GM19328 (cell line): Measurements from ENCODE around the gene SEC24D.
A peak's percentile ranks its signal among the peaks of the same experiment; 100 is the strongest.

Source experiments
- ATAC-seq: cut with Tn5 transposase; IDR thresholded peaks from one replicate; pipeline ENCODE4 v1.9.1; 2021; ENCODE audit warnings: mild to moderate bottlenecking, moderate library complexity; ENCODE audit not compliant: unreplicated experiment

SEC24D gene

DNA sequence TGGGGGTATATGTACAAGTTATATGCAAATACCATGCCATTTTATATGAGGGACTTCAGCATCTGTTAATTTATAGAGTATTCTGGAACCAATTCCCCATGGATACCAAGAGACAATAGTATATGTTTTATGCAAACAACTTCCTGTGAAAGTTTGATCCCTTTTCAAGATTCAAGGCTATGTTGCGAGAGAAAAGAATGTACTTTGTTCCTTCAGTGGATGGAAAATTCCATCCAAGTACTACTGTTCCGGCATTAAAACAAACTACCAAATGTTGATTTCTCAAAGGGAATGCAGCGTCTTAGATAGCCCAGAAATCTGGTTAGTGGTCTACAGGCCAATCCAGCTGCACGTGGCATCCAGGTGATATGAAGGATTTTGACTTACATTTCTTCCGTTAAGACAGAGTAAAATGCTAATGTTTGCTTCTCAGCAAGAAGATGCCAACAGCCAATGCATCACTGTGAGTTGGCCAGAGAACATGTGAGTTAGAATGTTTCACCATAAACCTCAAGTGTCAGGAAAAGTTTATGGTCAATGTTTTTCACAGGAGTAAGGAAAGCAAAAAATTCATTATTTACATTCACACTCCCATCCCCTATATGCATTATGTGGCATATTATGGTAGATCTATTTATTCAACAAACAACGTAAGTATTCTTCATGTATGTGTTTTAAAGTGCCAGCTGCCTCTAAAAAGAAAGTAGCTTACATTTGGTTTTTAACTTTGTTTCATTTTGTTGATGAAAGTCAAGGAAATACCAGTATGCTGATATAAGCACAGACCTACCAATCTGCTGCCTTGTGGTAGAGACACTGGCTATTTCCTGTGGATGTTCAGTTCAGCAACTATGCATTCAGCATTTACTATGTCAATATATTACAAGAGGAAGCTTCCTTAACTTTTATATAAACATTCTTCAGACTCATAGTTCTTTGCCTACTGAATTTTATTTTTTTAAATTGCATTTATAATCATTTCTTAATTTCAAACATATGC lies 106.3 kb downstream of the SEC24D start:
- ATAC-seq: no peak

DNA sequence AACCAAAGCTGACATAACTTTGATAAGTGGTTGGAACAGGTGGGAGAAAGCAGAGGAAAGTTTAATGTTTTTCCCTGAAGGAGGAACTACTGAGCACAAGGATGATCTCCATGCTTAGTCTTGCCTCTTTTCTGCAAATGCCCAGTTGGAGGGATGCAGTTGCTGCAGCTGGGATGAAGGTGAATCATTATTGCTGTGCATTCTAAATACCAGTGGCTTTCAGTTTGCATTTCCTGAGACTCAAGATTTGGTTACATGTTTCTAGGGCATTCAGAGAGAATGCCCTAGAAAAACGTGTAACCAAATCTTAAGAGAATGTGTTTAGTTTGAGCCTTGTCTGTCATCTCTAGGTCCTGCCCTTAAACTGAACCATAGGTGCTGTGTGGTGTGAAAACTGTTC lies 108.6 kb downstream of the SEC24D start:
- no peak for ATAC-seq

- no peak for ATAC-seq
Measured at GRCh38 chr4:118723369-118723768, 112.6 kb downstream of the SEC24D start.

- no peak for ATAC-seq
Measured at GRCh38 chr4:118721752-118722151, 114.2 kb downstream of the SEC24D start.

DNA sequence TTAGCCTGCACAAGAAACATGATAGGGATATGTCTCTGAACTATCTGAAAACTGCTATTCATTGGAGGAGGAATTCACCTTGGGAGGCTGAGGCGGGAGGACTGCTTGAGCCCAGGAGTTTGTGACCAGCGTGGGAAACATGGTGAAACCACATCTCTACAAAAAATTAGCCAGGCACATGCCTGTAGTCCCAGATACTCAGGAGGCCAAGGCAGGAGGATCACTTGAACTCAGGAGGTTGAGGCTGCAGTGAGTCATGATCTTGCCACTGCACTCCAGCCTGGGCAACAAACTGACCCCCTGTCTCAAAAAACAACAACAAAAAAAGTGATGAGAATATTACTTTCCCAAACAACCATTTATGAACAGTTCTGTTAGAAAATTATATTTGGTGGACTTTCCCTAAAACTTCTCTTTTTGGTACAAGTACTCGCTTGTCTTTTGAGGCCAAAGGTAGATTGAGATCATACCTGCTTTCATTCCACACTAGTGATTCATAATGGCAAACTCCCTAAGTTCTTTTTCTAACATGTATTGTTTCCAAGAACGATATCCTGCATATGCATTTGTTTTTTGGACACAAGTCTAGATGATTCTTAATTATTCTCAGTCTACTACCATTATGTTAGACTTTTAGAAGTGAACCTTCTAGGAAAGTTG lies 117.3 kb downstream of the SEC24D start:
- no peak for ATAC-seq

DNA sequence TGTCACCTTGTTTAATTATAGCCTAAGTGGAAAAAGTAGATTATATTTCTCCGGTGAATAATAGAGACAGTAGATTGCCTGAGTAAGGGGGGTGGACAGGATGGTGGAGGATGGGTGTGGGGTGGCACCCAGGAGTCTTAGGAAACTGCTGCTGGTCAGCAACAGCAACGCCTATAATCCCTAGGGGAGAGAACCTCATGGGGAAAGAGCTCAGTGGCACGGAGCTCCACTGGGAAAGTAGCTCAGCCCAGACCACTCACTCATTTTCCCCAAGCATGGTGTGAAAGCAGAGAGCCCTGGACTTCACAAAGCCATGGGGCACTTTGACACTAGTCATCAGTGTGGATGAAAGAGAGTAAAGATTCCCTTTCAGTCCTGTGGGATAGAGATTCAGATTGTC lies 119.6 kb downstream of the SEC24D start:
- ATAC-seq: no peak

DNA sequence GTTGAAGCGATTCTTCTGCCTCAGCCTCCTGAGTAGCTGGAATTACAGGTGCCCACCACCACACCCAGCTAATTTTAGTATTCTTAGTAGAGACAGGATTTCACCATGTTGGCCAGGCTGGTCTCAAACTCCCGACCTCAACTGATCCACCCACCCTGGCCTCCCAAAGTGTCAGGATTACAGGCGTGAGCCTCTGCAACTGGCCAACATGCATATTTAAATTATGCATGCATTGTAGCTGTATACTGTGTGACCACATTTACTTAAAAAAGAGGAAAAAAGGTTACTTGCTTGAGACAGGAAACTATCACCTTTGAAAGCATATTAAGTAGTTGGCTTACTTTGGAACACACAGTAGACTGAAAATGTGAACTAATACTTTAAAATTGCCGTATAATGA lies 121.2 kb downstream of the SEC24D start:
- no peak for ATAC-seq

- no peak for ATAC-seq
Measured at GRCh38 chr4:118712872-118713271, 123.1 kb downstream of the SEC24D start.

GRCh38 chr4:118711052-118711451 lies 124.9 kb downstream of the SEC24D start:
- ATAC-seq: no peak

GRCh38 chr4:118703118-118703517 lies 132.8 kb downstream of the SEC24D start:
- ATAC-seq: no peak

DNA sequence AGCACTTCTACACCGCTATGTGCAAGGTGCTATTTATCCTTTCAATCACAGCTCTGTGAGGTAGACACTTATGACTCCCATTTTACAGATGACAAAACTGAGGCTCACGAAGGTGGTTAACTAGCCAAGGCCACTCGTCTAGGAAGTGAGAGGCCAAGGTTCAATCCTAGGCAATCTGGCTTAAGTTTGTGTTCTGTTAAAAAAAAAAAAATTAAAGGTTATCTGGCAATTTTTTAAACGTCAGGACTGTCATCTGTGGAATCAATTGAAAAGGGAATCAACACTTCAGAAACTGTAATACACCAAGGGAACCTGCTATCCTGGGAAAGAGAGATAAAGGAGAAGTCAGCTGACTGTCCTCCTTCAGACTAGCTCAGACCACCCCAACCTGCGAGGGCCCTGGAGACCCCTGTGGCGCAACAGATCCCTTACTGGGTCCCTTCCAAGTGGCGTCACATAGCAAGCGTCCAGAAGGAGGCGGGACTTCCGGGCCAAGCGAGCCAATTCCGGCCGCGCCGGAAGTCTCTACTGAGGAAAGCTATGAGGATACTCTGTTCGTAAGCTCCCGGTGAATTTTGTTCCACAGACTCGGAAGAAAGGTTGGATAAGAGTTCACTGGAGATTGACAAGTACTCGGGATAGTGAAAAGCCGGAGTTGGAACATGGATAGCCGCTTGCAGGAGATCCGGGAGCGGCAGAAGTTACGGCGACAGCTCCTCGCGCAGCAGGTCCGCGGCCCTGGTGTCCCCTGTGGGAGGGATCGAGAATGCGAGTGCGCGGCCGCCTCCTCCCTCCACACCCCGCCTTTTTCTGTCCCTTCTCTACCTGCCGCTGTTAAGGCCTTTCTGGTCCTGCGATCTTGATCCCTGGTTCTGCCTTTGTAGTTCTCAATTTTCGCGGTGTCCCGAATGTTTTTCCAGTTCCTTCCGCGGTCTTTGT lies 150.8 kb downstream of the SEC24D start, which contains the start of gene METTL14:
Gene METTL14 (plus strand): TSS at position 520 of the 939 bp plus-strand sequence. CDS start 143 bp downstream, at position 663.
- ATAC-seq: peak; percentile 100

GRCh38 chr4:118683513-118683912 lies 152.4 kb downstream of the SEC24D start:
- no peak for ATAC-seq

- no peak for ATAC-seq
Measured at GRCh38 chr4:118682928-118683327, 153.0 kb downstream of the SEC24D start.

DNA sequence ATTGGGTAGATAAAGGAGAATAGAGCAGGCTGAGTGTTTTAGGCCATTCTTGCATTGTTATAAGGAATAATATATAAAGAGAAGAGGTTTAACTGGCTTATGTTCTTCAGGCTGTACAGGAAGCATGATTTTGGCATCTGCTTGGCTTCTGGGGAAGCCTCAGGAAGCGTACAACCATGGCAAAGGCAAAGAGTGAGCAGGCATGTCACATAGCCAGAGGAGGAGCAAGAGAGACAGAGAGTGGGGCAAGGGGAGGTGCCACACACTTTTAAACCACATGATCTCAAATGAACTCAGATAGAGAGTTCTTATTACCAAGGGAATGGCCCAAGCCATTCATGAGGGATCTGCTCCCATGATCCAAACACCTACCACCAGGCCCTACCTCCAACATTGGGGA lies 155.1 kb downstream of the SEC24D start:
- no peak for ATAC-seq

- no peak for ATAC-seq
Measured at GRCh38 chr4:118676128-118676527, 159.8 kb downstream of the SEC24D start.
